ENCODE measurements around the gene TSGA10IP. TPM values are rescaled to one million over a fixed set of nuclear protein-coding genes. Genes with fewer than 3 reads are reported as not detected.
A peak's percentile ranks its signal among the peaks of the same experiment; 100 is the strongest.

TSGA10IP gene
- total and polyA plus RNA-seq, 10 of the 15 experiments (the other 5 are each of a cell fraction or from before 2014, with no cell fraction given) = not detected

DNA sequence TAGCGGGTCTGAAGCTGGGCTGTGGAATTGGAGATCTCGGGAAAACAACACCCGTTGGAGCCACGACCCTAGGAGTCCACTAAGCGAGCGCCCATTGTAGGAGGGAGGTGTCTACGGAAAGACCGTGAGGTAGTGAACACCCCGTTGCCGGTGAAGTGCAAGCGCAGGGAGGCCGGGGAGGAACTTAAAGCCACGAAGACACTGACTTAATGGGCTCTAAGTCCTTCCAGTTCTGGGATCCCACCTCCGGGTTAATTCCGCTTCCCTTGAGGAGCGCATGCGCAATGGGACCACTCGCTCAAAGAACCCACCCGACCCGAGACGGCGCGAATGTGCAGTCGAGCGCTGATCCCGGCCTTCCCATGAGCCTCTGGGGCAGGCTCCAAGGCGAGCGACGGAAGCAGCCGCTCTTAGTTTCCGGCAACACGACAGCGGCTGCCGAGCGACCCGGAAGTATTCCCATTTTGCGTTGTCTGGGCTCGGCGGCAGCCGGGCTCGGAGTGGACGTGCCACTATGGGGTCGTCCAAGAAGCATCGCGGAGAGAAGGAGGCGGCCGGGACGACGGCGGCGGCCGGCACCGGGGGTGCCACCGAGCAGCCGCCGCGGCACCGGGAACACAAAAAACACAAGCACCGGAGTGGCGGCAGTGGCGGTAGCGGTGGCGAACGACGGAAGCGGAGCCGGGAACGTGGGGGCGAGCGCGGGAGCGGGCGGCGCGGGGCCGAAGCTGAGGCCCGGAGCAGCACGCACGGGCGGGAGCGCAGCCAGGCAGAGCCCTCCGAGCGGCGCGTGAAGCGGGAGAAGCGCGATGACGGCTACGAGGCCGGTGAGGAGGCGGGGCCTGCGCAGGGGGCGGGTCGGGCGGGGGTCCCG, 16.2 kb downstream of the TSGA10IP start, which contains the start of gene SART1 (continued):
- TF ChIP-seq, protein P1, sequence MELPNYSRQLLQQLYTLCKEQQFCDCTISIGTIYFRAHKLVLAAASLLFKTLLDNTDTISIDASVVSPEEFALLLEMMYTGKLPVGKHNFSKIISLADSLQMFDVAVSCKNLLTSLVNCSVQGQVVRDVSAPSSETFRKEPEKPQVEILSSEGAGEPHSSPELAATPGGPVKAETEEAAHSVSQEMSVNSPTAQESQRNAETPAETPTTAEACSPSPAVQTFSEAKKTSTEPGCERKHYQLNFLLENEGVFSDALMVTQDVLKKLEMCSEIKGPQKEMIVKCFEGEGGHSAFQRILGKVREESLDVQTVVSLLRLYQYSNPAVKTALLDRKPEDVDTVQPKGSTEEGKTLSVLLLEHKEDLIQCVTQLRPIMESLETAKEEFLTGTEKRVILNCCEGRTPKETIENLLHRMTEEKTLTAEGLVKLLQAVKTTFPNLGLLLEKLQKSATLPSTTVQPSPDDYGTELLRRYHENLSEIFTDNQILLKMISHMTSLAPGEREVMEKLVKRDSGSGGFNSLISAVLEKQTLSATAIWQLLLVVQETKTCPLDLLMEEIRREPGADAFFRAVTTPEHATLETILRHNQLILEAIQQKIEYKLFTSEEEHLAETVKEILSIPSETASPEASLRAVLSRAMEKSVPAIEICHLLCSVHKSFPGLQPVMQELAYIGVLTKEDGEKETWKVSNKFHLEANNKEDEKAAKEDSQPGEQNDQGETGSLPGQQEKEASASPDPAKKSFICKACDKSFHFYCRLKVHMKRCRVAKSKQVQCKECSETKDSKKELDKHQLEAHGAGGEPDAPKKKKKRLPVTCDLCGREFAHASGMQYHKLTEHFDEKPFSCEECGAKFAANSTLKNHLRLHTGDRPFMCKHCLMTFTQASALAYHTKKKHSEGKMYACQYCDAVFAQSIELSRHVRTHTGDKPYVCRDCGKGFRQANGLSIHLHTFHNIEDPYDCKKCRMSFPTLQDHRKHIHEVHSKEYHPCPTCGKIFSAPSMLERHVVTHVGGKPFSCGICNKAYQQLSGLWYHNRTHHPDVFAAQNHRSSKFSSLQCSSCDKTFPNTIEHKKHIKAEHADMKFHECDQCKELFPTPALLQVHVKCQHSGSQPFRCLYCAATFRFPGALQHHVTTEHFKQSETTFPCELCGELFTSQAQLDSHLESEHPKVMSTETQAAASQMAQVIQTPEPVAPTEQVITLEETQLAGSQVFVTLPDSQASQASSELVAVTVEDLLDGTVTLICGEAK (IDR thresholded peaks at IDR 0.05; ENCODE audit: borderline replicate concordance) = peak; percentile 97
- TF ChIP-seq, protein P2, sequence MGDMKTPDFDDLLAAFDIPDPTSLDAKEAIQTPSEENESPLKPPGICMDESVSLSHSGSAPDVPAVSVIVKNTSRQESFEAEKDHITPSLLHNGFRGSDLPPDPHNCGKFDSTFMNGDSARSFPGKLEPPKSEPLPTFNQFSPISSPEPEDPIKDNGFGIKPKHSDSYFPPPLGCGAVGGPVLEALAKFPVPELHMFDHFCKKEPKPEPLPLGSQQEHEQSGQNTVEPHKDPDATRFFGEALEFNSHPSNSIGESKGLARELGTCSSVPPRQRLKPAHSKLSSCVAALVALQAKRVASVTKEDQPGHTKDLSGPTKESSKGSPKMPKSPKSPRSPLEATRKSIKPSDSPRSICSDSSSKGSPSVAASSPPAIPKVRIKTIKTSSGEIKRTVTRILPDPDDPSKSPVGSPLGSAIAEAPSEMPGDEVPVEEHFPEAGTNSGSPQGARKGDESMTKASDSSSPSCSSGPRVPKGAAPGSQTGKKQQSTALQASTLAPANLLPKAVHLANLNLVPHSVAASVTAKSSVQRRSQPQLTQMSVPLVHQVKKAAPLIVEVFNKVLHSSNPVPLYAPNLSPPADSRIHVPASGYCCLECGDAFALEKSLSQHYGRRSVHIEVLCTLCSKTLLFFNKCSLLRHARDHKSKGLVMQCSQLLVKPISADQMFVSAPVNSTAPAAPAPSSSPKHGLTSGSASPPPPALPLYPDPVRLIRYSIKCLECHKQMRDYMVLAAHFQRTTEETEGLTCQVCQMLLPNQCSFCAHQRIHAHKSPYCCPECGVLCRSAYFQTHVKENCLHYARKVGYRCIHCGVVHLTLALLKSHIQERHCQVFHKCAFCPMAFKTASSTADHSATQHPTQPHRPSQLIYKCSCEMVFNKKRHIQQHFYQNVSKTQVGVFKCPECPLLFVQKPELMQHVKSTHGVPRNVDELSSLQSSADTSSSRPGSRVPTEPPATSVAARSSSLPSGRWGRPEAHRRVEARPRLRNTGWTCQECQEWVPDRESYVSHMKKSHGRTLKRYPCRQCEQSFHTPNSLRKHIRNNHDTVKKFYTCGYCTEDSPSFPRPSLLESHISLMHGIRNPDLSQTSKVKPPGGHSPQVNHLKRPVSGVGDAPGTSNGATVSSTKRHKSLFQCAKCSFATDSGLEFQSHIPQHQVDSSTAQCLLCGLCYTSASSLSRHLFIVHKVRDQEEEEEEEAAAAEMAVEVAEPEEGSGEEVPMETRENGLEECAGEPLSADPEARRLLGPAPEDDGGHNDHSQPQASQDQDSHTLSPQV (IDR thresholded peaks at IDR 0.05) = no peak
- TF ChIP-seq, protein P3, sequence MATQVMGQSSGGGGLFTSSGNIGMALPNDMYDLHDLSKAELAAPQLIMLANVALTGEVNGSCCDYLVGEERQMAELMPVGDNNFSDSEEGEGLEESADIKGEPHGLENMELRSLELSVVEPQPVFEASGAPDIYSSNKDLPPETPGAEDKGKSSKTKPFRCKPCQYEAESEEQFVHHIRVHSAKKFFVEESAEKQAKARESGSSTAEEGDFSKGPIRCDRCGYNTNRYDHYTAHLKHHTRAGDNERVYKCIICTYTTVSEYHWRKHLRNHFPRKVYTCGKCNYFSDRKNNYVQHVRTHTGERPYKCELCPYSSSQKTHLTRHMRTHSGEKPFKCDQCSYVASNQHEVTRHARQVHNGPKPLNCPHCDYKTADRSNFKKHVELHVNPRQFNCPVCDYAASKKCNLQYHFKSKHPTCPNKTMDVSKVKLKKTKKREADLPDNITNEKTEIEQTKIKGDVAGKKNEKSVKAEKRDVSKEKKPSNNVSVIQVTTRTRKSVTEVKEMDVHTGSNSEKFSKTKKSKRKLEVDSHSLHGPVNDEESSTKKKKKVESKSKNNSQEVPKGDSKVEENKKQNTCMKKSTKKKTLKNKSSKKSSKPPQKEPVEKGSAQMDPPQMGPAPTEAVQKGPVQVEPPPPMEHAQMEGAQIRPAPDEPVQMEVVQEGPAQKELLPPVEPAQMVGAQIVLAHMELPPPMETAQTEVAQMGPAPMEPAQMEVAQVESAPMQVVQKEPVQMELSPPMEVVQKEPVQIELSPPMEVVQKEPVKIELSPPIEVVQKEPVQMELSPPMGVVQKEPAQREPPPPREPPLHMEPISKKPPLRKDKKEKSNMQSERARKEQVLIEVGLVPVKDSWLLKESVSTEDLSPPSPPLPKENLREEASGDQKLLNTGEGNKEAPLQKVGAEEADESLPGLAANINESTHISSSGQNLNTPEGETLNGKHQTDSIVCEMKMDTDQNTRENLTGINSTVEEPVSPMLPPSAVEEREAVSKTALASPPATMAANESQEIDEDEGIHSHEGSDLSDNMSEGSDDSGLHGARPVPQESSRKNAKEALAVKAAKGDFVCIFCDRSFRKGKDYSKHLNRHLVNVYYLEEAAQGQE (IDR thresholded peaks at IDR 0.05; ENCODE audit: low read depth, low read length) = 0 out of 2 replicates have a peak, but pooled peaks have one; percentile 18
- TF ChIP-seq POLR2A (IDR thresholded peaks at IDR 0.05; ENCODE audit: low read depth, low read length) (peak; percentile 92), CHD2 (IDR thresholded peaks at IDR 0.05; ENCODE audit: borderline replicate concordance, low read depth, low read length) (peak; percentile 72; the same call in 1 of the 2 replicates), TCF12 (IDR thresholded peaks at IDR 0.05; ENCODE audit: low read depth, low read length) (peak; percentile 58; the same call in 1 of the 2 replicates), ZNF207 (IDR thresholded peaks at IDR 0.05; ENCODE audit: borderline replicate concordance) (peak; percentile 84; the same call in 1 of the 2 replicates), MTA2 (IDR thresholded peaks at IDR 0.05; ENCODE audit: low read depth) (peak; percentile 58; the same call in 1 of the 2 replicates), HDAC2 (IDR thresholded peaks at IDR 0.05) (no peak), CBFB (IDR thresholded peaks at IDR 0.05; ENCODE audit: low read depth) (peak; percentile 45)
- TF ChIP-seq, protein P4, sequence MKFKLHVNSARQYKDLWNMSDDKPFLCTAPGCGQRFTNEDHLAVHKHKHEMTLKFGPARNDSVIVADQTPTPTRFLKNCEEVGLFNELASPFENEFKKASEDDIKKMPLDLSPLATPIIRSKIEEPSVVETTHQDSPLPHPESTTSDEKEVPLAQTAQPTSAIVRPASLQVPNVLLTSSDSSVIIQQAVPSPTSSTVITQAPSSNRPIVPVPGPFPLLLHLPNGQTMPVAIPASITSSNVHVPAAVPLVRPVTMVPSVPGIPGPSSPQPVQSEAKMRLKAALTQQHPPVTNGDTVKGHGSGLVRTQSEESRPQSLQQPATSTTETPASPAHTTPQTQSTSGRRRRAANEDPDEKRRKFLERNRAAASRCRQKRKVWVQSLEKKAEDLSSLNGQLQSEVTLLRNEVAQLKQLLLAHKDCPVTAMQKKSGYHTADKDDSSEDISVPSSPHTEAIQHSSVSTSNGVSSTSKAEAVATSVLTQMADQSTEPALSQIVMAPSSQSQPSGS (IDR thresholded peaks at IDR 0.05; ENCODE audit: low read length) = no peak
- TF ChIP-seq, protein P5, sequence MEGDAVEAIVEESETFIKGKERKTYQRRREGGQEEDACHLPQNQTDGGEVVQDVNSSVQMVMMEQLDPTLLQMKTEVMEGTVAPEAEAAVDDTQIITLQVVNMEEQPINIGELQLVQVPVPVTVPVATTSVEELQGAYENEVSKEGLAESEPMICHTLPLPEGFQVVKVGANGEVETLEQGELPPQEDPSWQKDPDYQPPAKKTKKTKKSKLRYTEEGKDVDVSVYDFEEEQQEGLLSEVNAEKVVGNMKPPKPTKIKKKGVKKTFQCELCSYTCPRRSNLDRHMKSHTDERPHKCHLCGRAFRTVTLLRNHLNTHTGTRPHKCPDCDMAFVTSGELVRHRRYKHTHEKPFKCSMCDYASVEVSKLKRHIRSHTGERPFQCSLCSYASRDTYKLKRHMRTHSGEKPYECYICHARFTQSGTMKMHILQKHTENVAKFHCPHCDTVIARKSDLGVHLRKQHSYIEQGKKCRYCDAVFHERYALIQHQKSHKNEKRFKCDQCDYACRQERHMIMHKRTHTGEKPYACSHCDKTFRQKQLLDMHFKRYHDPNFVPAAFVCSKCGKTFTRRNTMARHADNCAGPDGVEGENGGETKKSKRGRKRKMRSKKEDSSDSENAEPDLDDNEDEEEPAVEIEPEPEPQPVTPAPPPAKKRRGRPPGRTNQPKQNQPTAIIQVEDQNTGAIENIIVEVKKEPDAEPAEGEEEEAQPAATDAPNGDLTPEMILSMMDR (IDR thresholded peaks at IDR 0.05 in 2 of 3, conservative IDR thresholded peaks at IDR 0.05 in 1 of 3; ENCODE audit: control insufficient read depth in 2 of 3, extremely low read depth in 1 of 3, insufficient read depth in 1 of 3, low read depth in 3 of 3, low read length in 3 of 3) = no peak
